K562 (cell line): ENCODE measurements around the gene ZSWIM8. TPM values are rescaled to one million over a fixed set of nuclear protein-coding genes. Genes with fewer than 3 reads are reported as not detected.

ENCODE experiments used
- CEBPZ ChIP-seq: fragments of 150-350 bp; IDR thresholded peaks from 2 replicates; pipeline ENCODE4 v1.6.1; 2014; ENCODE audit warnings: low read depth, mild to moderate bottlenecking, low read length, borderline replicate concordance
- ELF2 ChIP-seq: fragments of 250-450 bp; sonication (Bioruptor Pico); IDR thresholded peaks from 2 replicates; pipeline ENCODE4 v1.5.0; 2021; ENCODE audit warnings: mild to moderate bottlenecking
- EWSR1 ChIP-seq: fragments of 450-650 bp; IDR thresholded peaks from 2 replicates; pipeline ENCODE4 v1.6.1; 2018; ENCODE audit warnings: borderline replicate concordance, mild to moderate bottlenecking, low read depth, moderate library complexity; ENCODE audit not compliant: partially characterized antibody
- FOXJ3 ChIP-seq: sonication (generic); formaldehyde crosslinking; IDR thresholded peaks from 2 replicates; pipeline ENCODE4 v1.4.0; 2020; ENCODE audit warnings: mild to moderate bottlenecking, missing genetic modification reagents
- MTA2 ChIP-seq: fragments of 450-650 bp; IDR thresholded peaks from 2 replicates; pipeline ENCODE4 v1.6.1; 2016; ENCODE audit warnings: low read depth
- MYBL2 ChIP-seq, 2 experiments: fragments of 450-650 bp in 1 of 2; sonication (generic) in 1 of 2; formaldehyde crosslinking in 1 of 2; IDR thresholded peaks; 2 replicates each; pipeline versions ENCODE4 v1.6.1 to v1.8.1; 2017 to 2022; ENCODE audit warnings: borderline replicate concordance in 1 of 2, inconsistent platforms in 1 of 2, low read depth in 1 of 2, mild to moderate bottlenecking in 1 of 2, missing genetic modification reagents in 1 of 2, moderate library complexity in 1 of 2
- MYC ChIP-seq, 2 experiments: fragments of 250-450 bp in 1 of 2; sonication (Bioruptor Pico) in 1 of 2; IDR thresholded peaks; 2 replicates each; pipeline versions ENCODE4 v1.5.1 to v1.6.1; 2012 to 2021; ENCODE audit warnings: low read depth in 2 of 2, borderline replicate concordance in 1 of 2, improper control_type of control experiment in 1 of 2, low read length in 1 of 2, mild to moderate bottlenecking in 1 of 2, moderate library complexity in 1 of 2
- POLR3G ChIP-seq: IDR thresholded peaks from 2 replicates; pipeline ENCODE4 v1.6.1; 2011; ENCODE audit not compliant: insufficient read length, insufficient replicate concordance; ENCODE audit errors: extremely low read depth
- RBFOX2 ChIP-seq: fragments of 200-400 bp; formaldehyde crosslinking; IDR thresholded peaks from 2 replicates; pipeline ENCODE4 v1.6.1; 2017; ENCODE audit warnings: low read depth, mild to moderate bottlenecking, low read length, moderate library complexity
- RBM22 ChIP-seq: fragments of 200-400 bp; formaldehyde crosslinking; IDR thresholded peaks from 2 replicates; pipeline ENCODE4 v1.6.1; 2018; ENCODE audit warnings: low read length, low read depth; ENCODE audit not compliant: poor library complexity, severe bottlenecking
- REST ChIP-seq, 2 experiments: fragments of 450-650 bp; formaldehyde crosslinking in 1 of 2; IDR thresholded peaks; 2 replicates each; pipeline versions ENCODE4 v1.4.0 to v1.6.1; 2014 to 2020; ENCODE audit warnings: mild to moderate bottlenecking in 2 of 2, borderline replicate concordance in 1 of 2, low read depth in 1 of 2
- ZNF347 ChIP-seq: fragments of 450-650 bp; formaldehyde crosslinking; IDR thresholded peaks from 2 replicates; pipeline ENCODE4 v1.4.0; 2020; ENCODE audit warnings: low read depth, mild to moderate bottlenecking, moderate library complexity
- ZNF41 ChIP-seq: fragments of 250-450 bp; sonication (Bioruptor Pico); conservative IDR thresholded peaks from 2 replicates; pipeline ENCODE4 v1.4.0; 2020; ENCODE audit warnings: mild to moderate bottlenecking
- ZSCAN32 ChIP-seq: fragments of 450-650 bp; formaldehyde crosslinking; IDR thresholded peaks from 2 replicates; pipeline ENCODE4 v1.4.0; 2020; ENCODE audit warnings: mild to moderate bottlenecking, moderate library complexity
- polyA plus RNA-seq, 8 experiments: library from polyadenylated mRNA; depleted of rRNA in 4 of 8; stranded (reverse) in 5 of 8; unstranded in 3 of 8; fragments of >200 nt; fragmentation: Nextera tagmentation in 2 of 8; fragmentation: Illumina TruSeq in 1 of 8; extraction: Ambion mirVana in 2 of 8; extraction: Trizol in 1 of 8; gene quantifications; 2 replicates each; pipeline versions ENCODE4 v1.2.1 to v1.2.3, GENCODE V29; 2011 to 2014; ENCODE audit warnings: inconsistent platforms in 1 of 8, missing spikeins in 1 of 8
- total RNA-seq, 7 experiments: library from RNA; depleted of rRNA in 6 of 7; stranded (reverse); fragments of >200 nt in 6 of 7; fragmentation: Illumina TruSeq in 2 of 7; extraction: Trizol in 2 of 7; gene quantifications; 2 replicates each; pipeline versions ENCODE4 v1.2.1 to v1.2.3, GENCODE V29; 2011 to 2021; ENCODE audit warnings: low replicate concordance in 1 of 7

Gene ZSWIM8
- total and polyA plus RNA-seq, 9 of the 15 experiments (the other 6 are each of a cell fraction or from before 2014, with no cell fraction given), result 5.6 to 47.8 (median 26.7) TPM

GRCh38 chr10:73798927-73799560 is 13.6 kb downstream of the ZSWIM8 start (continued):
- TF ChIP-seq ZNF347 (CRISPR knock-in tag) (no peak), MYBL2 (IDR thresholded peaks at IDR 0.05; ENCODE audit: low read depth) (no peak), MYBL2 (CRISPR knock-in tag; IDR thresholded peaks at IDR 0.05; ENCODE audit: borderline replicate concordance) (no peak), ELF2 (CRISPR knock-in tag) (peak; percentile 71), ZSCAN32 (CRISPR knock-in tag) (0 out of 2 replicates have a peak, but pooled peaks have one; percentile 7), ZNF41 (CRISPR knock-in tag) (0 out of 2 replicates have a peak, but pooled peaks have one; percentile 6), EWSR1 (no peak), FOXJ3 (CRISPR knock-in tag) (no peak), RBFOX2 (peak; percentile 39), CEBPZ (no peak), MTA2 (no peak), RBM22 (peak; percentile 26), REST (IDR thresholded peaks at IDR 0.05; ENCODE audit: borderline replicate concordance) (no peak), REST (CRISPR knock-in tag; IDR thresholded peaks at IDR 0.05; ENCODE audit: low read depth) (no peak; the same call in 1 of the 2 replicates), POLR3G (no peak), MYC (IDR thresholded peaks at IDR 0.05; ENCODE audit: low read depth, low read length) (no peak), MYC (CRISPR knock-in tag; IDR thresholded peaks at IDR 0.05; ENCODE audit: borderline replicate concordance, low read depth) (0 out of 2 replicates have a peak, but pooled peaks have one; percentile 46)
